Measurements from ENCODE around the gene ARHGAP21. TPM values are rescaled to one million over a fixed set of nuclear protein-coding genes. Genes with fewer than 3 reads are reported as not detected.

Gene ARHGAP21
- total RNA-seq, 1 experiment from 2014 or later = 115 TPM

GRCh38 chr10:24642921-24643678 is 80.6 kb downstream of the ARHGAP21 start:
- H3K27ac ChIP-seq = peak overlapping the region; percentile 29; the same call in 1 of the 2 replicates
- H3K36me3 ChIP-seq (ENCODE audit: low read depth) = no peaks in the 10 kb centered on the region
- intact Hi-C loops (cut with micrococcal nuclease; ENCODE audit: unreplicated experiment) = loop anchor here (1.0 to 5.0 kb wide), 7 partner anchors 79 to 584 kb away; partner anchors contain the start of genes ARHGAP21 and PRTFDC1
- POLR2A ChIA-PET (ENCODE audit: unreplicated experiment) = interaction anchor here (0.7 kb wide), 1 partner anchor 204 kb away, joined by 6 read pairs; no protein-coding TSS in a partner anchor
- H3K9me2 ChIP-seq (ENCODE audit: insufficient read depth) = no peaks in the 10 kb centered on the region
- H3K79me2 ChIP-seq (ENCODE audit: low read depth) = no peaks in the 10 kb centered on the region
- peaks cover 18% of the 10 kb centered on the region; the same call in 1 of the 2 replicates for H3F3A ChIP-seq (ENCODE audit: insufficient read depth, low read depth)
- H3K27me3 ChIP-seq (ENCODE audit: insufficient read depth, low read depth) = no peaks in the 10 kb centered on the region
- peak overlapping the region; percentile 33 for H3K4me2 ChIP-seq
- CTCF ChIA-PET = no interaction called here
- H3K9me3 ChIP-seq (ENCODE audit: insufficient read depth, low read depth) = no peaks in the 10 kb centered on the region
- peaks cover 36% of the 10 kb centered on the region for H3K4me1 ChIP-seq (replicated peaks; ENCODE audit: insufficient read depth)
- no TSS peak for BruUV-seq (replicated peaks)
- no peak overlapping the region for H2AFZ ChIP-seq
- peak; percentile 20 to 80 for DNase-seq
- 0 out of 2 replicates have a peak, but pooled peaks cover 4% of the 10 kb centered on the region for H4K20me1 ChIP-seq (ENCODE audit: insufficient read depth)
- no peak overlapping the region for H3K4me3 ChIP-seq
- no peak for TF ChIP-seq EZH2 (IDR thresholded peaks at IDR 0.05; ENCODE audit: low read depth)
- peak; percentile 80 for TF ChIP-seq CTCF (conservative IDR thresholded peaks at IDR 0.05)

- Histone ChIP-seq H3F3A (ENCODE audit: insufficient read depth, low read depth) (peaks cover 11% of the 10 kb centered on the region; the same call in 1 of the 2 replicates), H3K79me2 (ENCODE audit: low read depth) (peaks cover 9% of the 10 kb centered on the region; the same call in 1 of the 2 replicates), H3K27ac (no peak overlapping the region), H2AFZ (no peak overlapping the region), H3K4me1 (replicated peaks; ENCODE audit: insufficient read depth) (peaks cover 12% of the 10 kb centered on the region), H3K4me2 (no peak overlapping the region), H3K9me2 (ENCODE audit: insufficient read depth) (no peaks in the 10 kb centered on the region), H3K27me3 (ENCODE audit: insufficient read depth, low read depth) (no peaks in the 10 kb centered on the region), H3K9me3 (ENCODE audit: insufficient read depth, low read depth) (no peaks in the 10 kb centered on the region), H4K20me1 (ENCODE audit: insufficient read depth) (0 out of 2 replicates have a peak, but pooled peaks cover 4% of the 10 kb centered on the region), H3K36me3 (ENCODE audit: low read depth) (no peaks in the 10 kb centered on the region), H3K4me3 (no peak overlapping the region)
- DNase-seq = no peak
- no TSS peak for BruUV-seq (replicated peaks)
- CTCF ChIA-PET = no interaction called here
- TF ChIP-seq CTCF (conservative IDR thresholded peaks at IDR 0.05) = no peak
- no peak for TF ChIP-seq EZH2 (IDR thresholded peaks at IDR 0.05; ENCODE audit: low read depth)
- intact Hi-C loops (cut with micrococcal nuclease; ENCODE audit: unreplicated experiment) = no loop called here
- POLR2A ChIA-PET (ENCODE audit: unreplicated experiment) = no interaction called here
These were observed 84.6 kb downstream of the ARHGAP21 start for GRCh38 chr10:24639124-24639523.

GRCh38 chr10:24625778-24626177 is 97.9 kb downstream of the ARHGAP21 start:
- Histone ChIP-seq H3K4me1 (replicated peaks; ENCODE audit: insufficient read depth) (no peaks in the 10 kb centered on the region), H3K9me2 (ENCODE audit: insufficient read depth) (no peaks in the 10 kb centered on the region), H3K27me3 (ENCODE audit: insufficient read depth, low read depth) (no peaks in the 10 kb centered on the region), H3K9me3 (ENCODE audit: insufficient read depth, low read depth) (no peaks in the 10 kb centered on the region), H3K36me3 (ENCODE audit: low read depth) (no peaks in the 10 kb centered on the region), H3F3A (ENCODE audit: insufficient read depth, low read depth) (no peaks in the 10 kb centered on the region), H3K79me2 (ENCODE audit: low read depth) (no peaks in the 10 kb centered on the region), H4K20me1 (ENCODE audit: insufficient read depth) (no peaks in the 10 kb centered on the region), H3K4me3 (no peak overlapping the region), H3K4me2 (no peak overlapping the region), H3K27ac (no peak overlapping the region), H2AFZ (no peak overlapping the region)
- intact Hi-C loops (cut with micrococcal nuclease; ENCODE audit: unreplicated experiment) = no loop called here
- TF ChIP-seq EZH2 (IDR thresholded peaks at IDR 0.05; ENCODE audit: low read depth) = no peak
- TF ChIP-seq CTCF (conservative IDR thresholded peaks at IDR 0.05) = no peak
- CTCF ChIA-PET = no interaction called here
- no TSS peak for BruUV-seq (replicated peaks)
- POLR2A ChIA-PET (ENCODE audit: unreplicated experiment) = no interaction called here
- DNase-seq = no peak
